Tibial nerve (tissue), 4 donors: ENCODE data around the gene CHIC1.

Experiments used
- EP300 ChIP-seq, 2 donors: sonication (generic); formaldehyde crosslinking; IDR thresholded peaks; one replicate each; pipeline ENCODE4 v1.6.1; 2017; ENCODE audit warnings: antibody characterized with exemption in 2 of 2, mild to moderate bottlenecking in 1 of 2
- POLR2A ChIP-seq, 2 donors: fragments of 450-650 bp; IDR thresholded peaks; one replicate each; pipeline ENCODE4 v1.6.1; 2017; ENCODE audit warnings: antibody characterized with exemption in 2 of 2, mild to moderate bottlenecking in 2 of 2, moderate library complexity in 2 of 2
- TF ChIP-seq, protein P1 (sequence below), 5 experiments: fragments of 200-600 bp in 3 of 5; fragments of 450-650 bp in 2 of 5; sonication (generic) in 3 of 5; IDR thresholded peaks; one replicate each; pipeline ENCODE4 v1.5.1; 2016 to 2019; ENCODE audit warnings: antibody characterized with exemption in 5 of 5, mild to moderate bottlenecking in 3 of 5, moderate library complexity in 2 of 5

DNA sequence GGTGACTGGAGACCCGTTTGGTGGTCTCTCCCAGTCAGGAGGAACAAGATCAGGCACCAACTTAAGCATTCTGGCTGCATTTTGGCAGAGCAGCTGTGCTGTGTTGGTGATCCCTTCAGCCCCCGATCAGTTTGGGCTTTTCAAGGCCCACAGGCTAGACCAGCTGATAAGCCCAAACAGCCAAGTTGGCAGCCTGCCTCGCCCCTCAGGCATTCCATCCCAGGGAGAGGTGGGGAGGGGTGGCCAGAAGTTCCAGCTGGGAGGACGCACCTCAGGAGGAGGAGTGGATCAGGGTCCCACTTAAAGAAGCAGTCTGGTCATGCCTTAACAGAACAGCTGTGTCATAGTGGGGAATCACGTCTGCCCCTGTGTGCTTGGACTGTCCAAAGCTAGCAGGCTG is 105.8 kb downstream of the CHIC1 start:
- TF ChIP-seq POLR2A (IDR thresholded peaks at IDR 0.05) (no peak), EP300 (IDR thresholded peaks at IDR 0.05) (no peak)
- TF ChIP-seq, protein P1, sequence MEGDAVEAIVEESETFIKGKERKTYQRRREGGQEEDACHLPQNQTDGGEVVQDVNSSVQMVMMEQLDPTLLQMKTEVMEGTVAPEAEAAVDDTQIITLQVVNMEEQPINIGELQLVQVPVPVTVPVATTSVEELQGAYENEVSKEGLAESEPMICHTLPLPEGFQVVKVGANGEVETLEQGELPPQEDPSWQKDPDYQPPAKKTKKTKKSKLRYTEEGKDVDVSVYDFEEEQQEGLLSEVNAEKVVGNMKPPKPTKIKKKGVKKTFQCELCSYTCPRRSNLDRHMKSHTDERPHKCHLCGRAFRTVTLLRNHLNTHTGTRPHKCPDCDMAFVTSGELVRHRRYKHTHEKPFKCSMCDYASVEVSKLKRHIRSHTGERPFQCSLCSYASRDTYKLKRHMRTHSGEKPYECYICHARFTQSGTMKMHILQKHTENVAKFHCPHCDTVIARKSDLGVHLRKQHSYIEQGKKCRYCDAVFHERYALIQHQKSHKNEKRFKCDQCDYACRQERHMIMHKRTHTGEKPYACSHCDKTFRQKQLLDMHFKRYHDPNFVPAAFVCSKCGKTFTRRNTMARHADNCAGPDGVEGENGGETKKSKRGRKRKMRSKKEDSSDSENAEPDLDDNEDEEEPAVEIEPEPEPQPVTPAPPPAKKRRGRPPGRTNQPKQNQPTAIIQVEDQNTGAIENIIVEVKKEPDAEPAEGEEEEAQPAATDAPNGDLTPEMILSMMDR (IDR thresholded peaks at IDR 0.05): no peak
